ENCODE data around the gene LHPP. TPM values are rescaled to one million over a fixed set of nuclear protein-coding genes. Genes with fewer than 3 reads are reported as not detected.

The LHPP gene
- total RNA-seq, 1 donor from 2014 or later: 18.8 TPM

GRCh38 chr10:124650820-124651401, 189.3 kb downstream of the LHPP start:
- no peaks in the 10 kb centered on the region for H3K9me3 Mint-ChIP-seq (ENCODE audit: unreplicated experiment)
- no peak for DNase-seq (ENCODE audit: extremely low spot score, unreplicated experiment)
- no peaks in the 10 kb centered on the region for H3K36me3 Mint-ChIP-seq (ENCODE audit: unreplicated experiment)
- no peak overlapping the region for H3K4me3 Mint-ChIP-seq (ENCODE audit: unreplicated experiment)
- no peak for TF ChIP-seq CTCF (IDR thresholded peaks at IDR 0.05)
- H3K27me3 Mint-ChIP-seq (ENCODE audit: unreplicated experiment): no peaks in the 10 kb centered on the region
- H3K27ac Mint-ChIP-seq (ENCODE audit: unreplicated experiment): no peak overlapping the region
- peaks cover 21% of the 10 kb centered on the region for H3K4me1 Mint-ChIP-seq (ENCODE audit: unreplicated experiment)

- no peak overlapping the region for H3K27ac Mint-ChIP-seq (ENCODE audit: unreplicated experiment)
- no peaks in the 10 kb centered on the region for H3K9me3 Mint-ChIP-seq (ENCODE audit: unreplicated experiment)
- DNase-seq (ENCODE audit: extremely low spot score, unreplicated experiment): no peak
- no peaks in the 10 kb centered on the region for H3K36me3 Mint-ChIP-seq (ENCODE audit: unreplicated experiment)
- H3K27me3 Mint-ChIP-seq (ENCODE audit: unreplicated experiment): no peaks in the 10 kb centered on the region
- no peak for TF ChIP-seq CTCF (IDR thresholded peaks at IDR 0.05)
- H3K4me3 Mint-ChIP-seq (ENCODE audit: unreplicated experiment): no peak overlapping the region
- H3K4me1 Mint-ChIP-seq (ENCODE audit: unreplicated experiment): peaks cover 20% of the 10 kb centered on the region
These were observed 189.8 kb downstream of the LHPP start for GRCh38 chr10:124651402-124651891.

- H3K4me1 Mint-ChIP-seq (ENCODE audit: unreplicated experiment): peaks cover 17% of the 10 kb centered on the region
- H3K4me3 Mint-ChIP-seq (ENCODE audit: unreplicated experiment): no peak overlapping the region
- no peaks in the 10 kb centered on the region for H3K27me3 Mint-ChIP-seq (ENCODE audit: unreplicated experiment)
- H3K27ac Mint-ChIP-seq (ENCODE audit: unreplicated experiment): no peak overlapping the region
- no peak for DNase-seq (ENCODE audit: extremely low spot score, unreplicated experiment)
- TF ChIP-seq CTCF (IDR thresholded peaks at IDR 0.05): no peak
- no peaks in the 10 kb centered on the region for H3K9me3 Mint-ChIP-seq (ENCODE audit: unreplicated experiment)
- H3K36me3 Mint-ChIP-seq (ENCODE audit: unreplicated experiment): no peaks in the 10 kb centered on the region
These were observed 190.6 kb downstream of the LHPP start for GRCh38 chr10:124652200-124652599.

GRCh38 chr10:124652701-124653100, 191.1 kb downstream of the LHPP start:
- Mint-ChIP-seq H3K27me3 (ENCODE audit: unreplicated experiment) (no peaks in the 10 kb centered on the region), H3K4me1 (ENCODE audit: unreplicated experiment) (peaks cover 14% of the 10 kb centered on the region), H3K27ac (ENCODE audit: unreplicated experiment) (no peak overlapping the region), H3K4me3 (ENCODE audit: unreplicated experiment) (no peak overlapping the region), H3K36me3 (ENCODE audit: unreplicated experiment) (no peaks in the 10 kb centered on the region), H3K9me3 (ENCODE audit: unreplicated experiment) (no peaks in the 10 kb centered on the region)
- no peak for DNase-seq (ENCODE audit: extremely low spot score, unreplicated experiment)
- TF ChIP-seq CTCF (IDR thresholded peaks at IDR 0.05): no peak

GRCh38 chr10:124653311-124653710, 191.7 kb downstream of the LHPP start:
- Mint-ChIP-seq H3K27me3 (ENCODE audit: unreplicated experiment) (no peaks in the 10 kb centered on the region), H3K4me1 (ENCODE audit: unreplicated experiment) (peaks cover 11% of the 10 kb centered on the region), H3K4me3 (ENCODE audit: unreplicated experiment) (no peak overlapping the region), H3K9me3 (ENCODE audit: unreplicated experiment) (no peaks in the 10 kb centered on the region), H3K36me3 (ENCODE audit: unreplicated experiment) (no peaks in the 10 kb centered on the region), H3K27ac (ENCODE audit: unreplicated experiment) (no peak overlapping the region)
- no peak for DNase-seq (ENCODE audit: extremely low spot score, unreplicated experiment)
- no peak for TF ChIP-seq CTCF (IDR thresholded peaks at IDR 0.05)

Measured in osteocyte (in vitro differentiated cells).